Measurements from ENCODE around the gene BPTF.

DNA sequence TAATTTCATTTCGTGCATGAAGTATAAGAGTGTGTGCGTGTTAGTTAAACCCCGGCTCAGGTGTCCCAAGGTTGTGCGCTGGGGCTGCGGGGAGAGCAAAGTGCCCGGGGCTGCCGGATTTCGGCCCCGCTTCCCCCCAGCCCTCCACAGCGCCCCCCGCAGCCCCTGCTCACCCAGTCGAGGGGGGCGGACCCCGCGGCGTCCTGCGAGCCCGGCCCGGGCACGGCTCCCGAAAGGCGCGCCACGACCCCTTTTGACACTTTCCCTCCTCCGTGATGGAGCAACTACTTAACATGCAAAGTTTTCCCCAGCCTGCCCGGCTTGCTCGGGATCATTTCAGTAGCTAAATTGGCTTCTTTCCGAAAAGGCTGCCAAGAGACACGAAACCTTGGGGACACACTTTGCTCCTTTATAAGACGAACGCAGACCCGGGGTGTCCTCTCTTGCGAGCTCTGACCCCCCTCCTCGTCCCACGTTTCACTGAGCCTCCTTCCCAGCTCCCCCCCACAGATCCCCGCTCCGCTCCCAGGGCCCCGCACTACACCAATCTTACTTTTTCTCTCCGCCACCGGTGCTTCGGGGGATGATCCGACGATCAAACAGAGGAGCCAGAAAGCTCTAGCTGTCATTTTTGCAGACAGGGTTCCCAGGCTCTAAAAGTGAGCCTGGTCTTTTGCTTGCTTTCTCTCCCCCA lies 170.4 kb downstream of the BPTF start:
- TF ChIP-seq, protein P1, sequence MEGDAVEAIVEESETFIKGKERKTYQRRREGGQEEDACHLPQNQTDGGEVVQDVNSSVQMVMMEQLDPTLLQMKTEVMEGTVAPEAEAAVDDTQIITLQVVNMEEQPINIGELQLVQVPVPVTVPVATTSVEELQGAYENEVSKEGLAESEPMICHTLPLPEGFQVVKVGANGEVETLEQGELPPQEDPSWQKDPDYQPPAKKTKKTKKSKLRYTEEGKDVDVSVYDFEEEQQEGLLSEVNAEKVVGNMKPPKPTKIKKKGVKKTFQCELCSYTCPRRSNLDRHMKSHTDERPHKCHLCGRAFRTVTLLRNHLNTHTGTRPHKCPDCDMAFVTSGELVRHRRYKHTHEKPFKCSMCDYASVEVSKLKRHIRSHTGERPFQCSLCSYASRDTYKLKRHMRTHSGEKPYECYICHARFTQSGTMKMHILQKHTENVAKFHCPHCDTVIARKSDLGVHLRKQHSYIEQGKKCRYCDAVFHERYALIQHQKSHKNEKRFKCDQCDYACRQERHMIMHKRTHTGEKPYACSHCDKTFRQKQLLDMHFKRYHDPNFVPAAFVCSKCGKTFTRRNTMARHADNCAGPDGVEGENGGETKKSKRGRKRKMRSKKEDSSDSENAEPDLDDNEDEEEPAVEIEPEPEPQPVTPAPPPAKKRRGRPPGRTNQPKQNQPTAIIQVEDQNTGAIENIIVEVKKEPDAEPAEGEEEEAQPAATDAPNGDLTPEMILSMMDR (IDR thresholded peaks at IDR 0.05): no peak
- TF ChIP-seq EP300 (IDR thresholded peaks at IDR 0.05): no peak
- no peak for TF ChIP-seq POLR2A (IDR thresholded peaks at IDR 0.05)

Measured in suprapubic skin (tissue), 3 donors.